WTC11 (cell line): Measurements from ENCODE around the gene KRT85.

Experiments used
- ATF1 ChIP-seq: sonication (generic); formaldehyde crosslinking; IDR thresholded peaks from 2 replicates; pipeline ENCODE4 v1.8.1; 2023; ENCODE audit warnings: mild to moderate bottlenecking, moderate library complexity, missing genetic modification reagents
- CREB1 ChIP-seq: sonication (generic); formaldehyde crosslinking; IDR thresholded peaks from 2 replicates; pipeline ENCODE4 v1.8.0; 2023; ENCODE audit warnings: mild to moderate bottlenecking, missing genetic modification reagents
- ETV6 ChIP-seq: sonication (generic); formaldehyde crosslinking; IDR thresholded peaks from 2 replicates; pipeline ENCODE4 v1.8.1; 2022; ENCODE audit warnings: mild to moderate bottlenecking, missing genetic modification reagents
- MAX ChIP-seq: sonication (generic); formaldehyde crosslinking; IDR thresholded peaks from 2 replicates; pipeline ENCODE4 v1.8.0; 2022; ENCODE audit warnings: mild to moderate bottlenecking, missing genetic modification reagents
- MLX ChIP-seq: sonication (generic); formaldehyde crosslinking; IDR thresholded peaks from 2 replicates; pipeline ENCODE4 v1.8.1; 2023; ENCODE audit warnings: mild to moderate bottlenecking, missing genetic modification reagents, moderate library complexity
- TCF7 ChIP-seq: sonication (generic); formaldehyde crosslinking; IDR thresholded peaks from 2 replicates; pipeline ENCODE4 v1.8.0; 2022; ENCODE audit warnings: mild to moderate bottlenecking, low read depth, missing genetic modification reagents, moderate library complexity
- ZNF232 ChIP-seq: sonication (generic); formaldehyde crosslinking; IDR thresholded peaks from 2 replicates; pipeline ENCODE4 v1.8.0; 2022; ENCODE audit warnings: mild to moderate bottlenecking, missing genetic modification reagents
- ZNF263 ChIP-seq: sonication (generic); formaldehyde crosslinking; IDR thresholded peaks from 2 replicates; pipeline ENCODE4 v1.8.1; 2022; ENCODE audit warnings: low read depth, mild to moderate bottlenecking, moderate library complexity, missing genetic modification reagents
- TF ChIP-seq, protein P1 (sequence below): fragments of 200-600 bp; IDR thresholded peaks from 2 replicates; pipeline ENCODE4 v1.8.0; 2022; ENCODE audit warnings: antibody characterized with exemption
- TF ChIP-seq, protein P2 (sequence below): sonication (generic); formaldehyde crosslinking; IDR thresholded peaks from 2 replicates; pipeline ENCODE4 v1.8.0; 2023; ENCODE audit warnings: missing genetic modification reagents, mild to moderate bottlenecking, borderline replicate concordance
- TF ChIP-seq, protein P3 (sequence below): sonication (generic); formaldehyde crosslinking; IDR thresholded peaks from 2 replicates; pipeline ENCODE4 v1.8.1; 2023; ENCODE audit warnings: mild to moderate bottlenecking, missing genetic modification reagents, moderate library complexity
- TF ChIP-seq, protein P4 (sequence below): sonication (generic); formaldehyde crosslinking; IDR thresholded peaks from 2 replicates; pipeline ENCODE4 v1.8.0; 2022; ENCODE audit warnings: mild to moderate bottlenecking, missing genetic modification reagents

- TF ChIP-seq, protein P1, sequence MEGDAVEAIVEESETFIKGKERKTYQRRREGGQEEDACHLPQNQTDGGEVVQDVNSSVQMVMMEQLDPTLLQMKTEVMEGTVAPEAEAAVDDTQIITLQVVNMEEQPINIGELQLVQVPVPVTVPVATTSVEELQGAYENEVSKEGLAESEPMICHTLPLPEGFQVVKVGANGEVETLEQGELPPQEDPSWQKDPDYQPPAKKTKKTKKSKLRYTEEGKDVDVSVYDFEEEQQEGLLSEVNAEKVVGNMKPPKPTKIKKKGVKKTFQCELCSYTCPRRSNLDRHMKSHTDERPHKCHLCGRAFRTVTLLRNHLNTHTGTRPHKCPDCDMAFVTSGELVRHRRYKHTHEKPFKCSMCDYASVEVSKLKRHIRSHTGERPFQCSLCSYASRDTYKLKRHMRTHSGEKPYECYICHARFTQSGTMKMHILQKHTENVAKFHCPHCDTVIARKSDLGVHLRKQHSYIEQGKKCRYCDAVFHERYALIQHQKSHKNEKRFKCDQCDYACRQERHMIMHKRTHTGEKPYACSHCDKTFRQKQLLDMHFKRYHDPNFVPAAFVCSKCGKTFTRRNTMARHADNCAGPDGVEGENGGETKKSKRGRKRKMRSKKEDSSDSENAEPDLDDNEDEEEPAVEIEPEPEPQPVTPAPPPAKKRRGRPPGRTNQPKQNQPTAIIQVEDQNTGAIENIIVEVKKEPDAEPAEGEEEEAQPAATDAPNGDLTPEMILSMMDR, result no peak
- TF ChIP-seq, protein P2, sequence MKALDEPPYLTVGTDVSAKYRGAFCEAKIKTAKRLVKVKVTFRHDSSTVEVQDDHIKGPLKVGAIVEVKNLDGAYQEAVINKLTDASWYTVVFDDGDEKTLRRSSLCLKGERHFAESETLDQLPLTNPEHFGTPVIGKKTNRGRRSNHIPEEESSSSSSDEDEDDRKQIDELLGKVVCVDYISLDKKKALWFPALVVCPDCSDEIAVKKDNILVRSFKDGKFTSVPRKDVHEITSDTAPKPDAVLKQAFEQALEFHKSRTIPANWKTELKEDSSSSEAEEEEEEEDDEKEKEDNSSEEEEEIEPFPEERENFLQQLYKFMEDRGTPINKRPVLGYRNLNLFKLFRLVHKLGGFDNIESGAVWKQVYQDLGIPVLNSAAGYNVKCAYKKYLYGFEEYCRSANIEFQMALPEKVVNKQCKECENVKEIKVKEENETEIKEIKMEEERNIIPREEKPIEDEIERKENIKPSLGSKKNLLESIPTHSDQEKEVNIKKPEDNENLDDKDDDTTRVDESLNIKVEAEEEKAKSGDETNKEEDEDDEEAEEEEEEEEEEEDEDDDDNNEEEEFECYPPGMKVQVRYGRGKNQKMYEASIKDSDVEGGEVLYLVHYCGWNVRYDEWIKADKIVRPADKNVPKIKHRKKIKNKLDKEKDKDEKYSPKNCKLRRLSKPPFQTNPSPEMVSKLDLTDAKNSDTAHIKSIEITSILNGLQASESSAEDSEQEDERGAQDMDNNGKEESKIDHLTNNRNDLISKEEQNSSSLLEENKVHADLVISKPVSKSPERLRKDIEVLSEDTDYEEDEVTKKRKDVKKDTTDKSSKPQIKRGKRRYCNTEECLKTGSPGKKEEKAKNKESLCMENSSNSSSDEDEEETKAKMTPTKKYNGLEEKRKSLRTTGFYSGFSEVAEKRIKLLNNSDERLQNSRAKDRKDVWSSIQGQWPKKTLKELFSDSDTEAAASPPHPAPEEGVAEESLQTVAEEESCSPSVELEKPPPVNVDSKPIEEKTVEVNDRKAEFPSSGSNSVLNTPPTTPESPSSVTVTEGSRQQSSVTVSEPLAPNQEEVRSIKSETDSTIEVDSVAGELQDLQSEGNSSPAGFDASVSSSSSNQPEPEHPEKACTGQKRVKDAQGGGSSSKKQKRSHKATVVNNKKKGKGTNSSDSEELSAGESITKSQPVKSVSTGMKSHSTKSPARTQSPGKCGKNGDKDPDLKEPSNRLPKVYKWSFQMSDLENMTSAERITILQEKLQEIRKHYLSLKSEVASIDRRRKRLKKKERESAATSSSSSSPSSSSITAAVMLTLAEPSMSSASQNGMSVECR (CRISPR knock-in tag), result no peak
- TF ChIP-seq CREB1 (CRISPR knock-in tag) (no peak), MLX (CRISPR knock-in tag) (no peak), ETV6 (CRISPR knock-in tag) (no peak), MAX (no peak), TCF7 (no peak), ATF1 (no peak), ZNF232 (CRISPR knock-in tag) (no peak), ZNF263 (CRISPR knock-in tag) (no peak)
- TF ChIP-seq, protein P3, sequence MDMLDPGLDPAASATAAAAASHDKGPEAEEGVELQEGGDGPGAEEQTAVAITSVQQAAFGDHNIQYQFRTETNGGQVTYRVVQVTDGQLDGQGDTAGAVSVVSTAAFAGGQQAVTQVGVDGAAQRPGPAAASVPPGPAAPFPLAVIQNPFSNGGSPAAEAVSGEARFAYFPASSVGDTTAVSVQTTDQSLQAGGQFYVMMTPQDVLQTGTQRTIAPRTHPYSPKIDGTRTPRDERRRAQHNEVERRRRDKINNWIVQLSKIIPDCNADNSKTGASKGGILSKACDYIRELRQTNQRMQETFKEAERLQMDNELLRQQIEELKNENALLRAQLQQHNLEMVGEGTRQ (CRISPR knock-in tag), result no peak
- TF ChIP-seq, protein P4, sequence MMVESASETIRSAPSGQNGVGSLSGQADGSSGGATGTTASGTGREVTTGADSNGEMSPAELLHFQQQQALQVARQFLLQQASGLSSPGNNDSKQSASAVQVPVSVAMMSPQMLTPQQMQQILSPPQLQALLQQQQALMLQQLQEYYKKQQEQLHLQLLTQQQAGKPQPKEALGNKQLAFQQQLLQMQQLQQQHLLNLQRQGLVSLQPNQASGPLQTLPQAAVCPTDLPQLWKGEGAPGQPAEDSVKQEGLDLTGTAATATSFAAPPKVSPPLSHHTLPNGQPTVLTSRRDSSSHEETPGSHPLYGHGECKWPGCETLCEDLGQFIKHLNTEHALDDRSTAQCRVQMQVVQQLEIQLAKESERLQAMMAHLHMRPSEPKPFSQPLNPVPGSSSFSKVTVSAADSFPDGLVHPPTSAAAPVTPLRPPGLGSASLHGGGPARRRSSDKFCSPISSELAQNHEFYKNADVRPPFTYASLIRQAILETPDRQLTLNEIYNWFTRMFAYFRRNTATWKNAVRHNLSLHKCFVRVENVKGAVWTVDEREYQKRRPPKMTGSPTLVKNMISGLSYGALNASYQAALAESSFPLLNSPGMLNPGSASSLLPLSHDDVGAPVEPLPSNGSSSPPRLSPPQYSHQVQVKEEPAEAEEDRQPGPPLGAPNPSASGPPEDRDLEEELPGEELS (CRISPR knock-in tag), result no peak
These were observed 10.3 kb downstream of the KRT85 start for GRCh38 chr12:52356762-52357580.
